Stimulated activated CD8-positive, alpha-beta memory T cell treated with anti-CD3 and anti-CD28 coated beads, Interleukin-7, amount 100 ng/mL, for 4 hours (primary cell): ENCODE results near the gene LCE1B.

Source experiments
- DNase-seq, 2 donors: peaks; one replicate each; pipeline ENCODE4 v3.0.0-alpha.2; 2020; ENCODE audit warnings: low read depth in 2 of 2

Gene LCE1B

GRCh38 chr1:152811671-152812070, at the start of gene LCE1B:
TSS of gene LCE1B (plus strand) at chr1:152811971. CDS start at chr1:152812447, 476 bp downstream.
- no peak for DNase-seq

DNA sequence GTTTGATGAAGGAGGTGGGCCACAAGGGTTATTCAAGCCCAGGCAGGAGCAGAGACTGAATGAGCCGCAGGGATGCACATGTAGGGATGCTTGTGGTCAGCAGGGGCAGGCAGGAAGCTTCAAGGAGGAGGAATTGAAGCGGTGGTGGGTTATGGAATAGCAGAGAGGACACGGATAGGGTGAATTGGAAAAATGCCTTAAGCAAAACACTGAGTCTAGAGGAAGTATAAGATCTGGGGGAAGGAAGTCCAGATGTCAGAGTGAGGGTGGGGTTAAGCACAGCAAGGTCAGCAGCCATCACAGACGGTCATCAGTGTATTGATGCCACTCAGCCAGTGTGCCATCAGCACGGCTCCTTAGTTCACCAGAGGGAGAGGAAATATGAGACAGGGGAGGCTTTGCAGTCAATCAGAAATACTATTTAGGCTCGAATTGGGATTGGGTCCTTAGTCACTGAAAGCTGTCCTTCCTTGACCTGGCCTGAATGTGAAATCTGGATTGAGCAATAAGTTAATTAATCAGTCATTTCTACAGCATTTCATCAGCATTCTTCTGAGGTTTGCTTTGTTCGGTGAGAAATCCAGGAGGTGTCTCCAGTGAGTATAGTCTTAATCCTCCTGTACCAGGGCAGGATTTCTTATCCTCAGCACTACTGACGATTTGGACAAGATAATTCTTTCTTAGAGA, 42.8 kb upstream of the LCE1B start:
- DNase-seq = no peak

GRCh38 chr1:152770411-152770810, 41.4 kb upstream of the LCE1B start:
- DNase-seq = no peak

DNA sequence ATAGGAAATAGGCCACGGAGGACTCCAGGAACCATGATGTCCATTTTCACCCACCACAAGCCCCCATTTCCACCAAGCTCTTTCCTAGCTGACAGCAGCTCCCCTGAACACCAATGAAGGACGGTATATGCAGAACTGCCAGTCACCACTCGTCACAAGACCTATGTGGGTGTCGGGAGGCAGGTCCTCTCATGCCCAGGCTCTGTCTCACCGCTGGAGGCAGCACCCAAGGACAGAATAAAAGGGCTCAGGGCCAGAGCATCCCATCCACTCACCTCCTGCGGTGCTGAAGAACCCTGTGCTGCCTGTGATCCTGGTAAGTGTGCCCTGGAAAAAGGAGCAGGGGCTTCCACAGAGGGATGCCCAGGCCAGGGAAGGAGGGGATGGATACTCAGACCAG, 36.9 kb upstream of the LCE1B start, which contains the start of gene LCE1F:
TSS of gene LCE1F (plus strand) at position 266 of the 400 bp plus-strand sequence. CDS start 1,232 bp downstream, outside the sequence.
- DNase-seq = no peak

GRCh38 chr1:152776361-152776760, 35.4 kb upstream of the LCE1B start:
- no peak for DNase-seq

GRCh38 chr1:152777510-152778137, 34.1 kb upstream of the LCE1B start:
- DNase-seq = no peak

DNA sequence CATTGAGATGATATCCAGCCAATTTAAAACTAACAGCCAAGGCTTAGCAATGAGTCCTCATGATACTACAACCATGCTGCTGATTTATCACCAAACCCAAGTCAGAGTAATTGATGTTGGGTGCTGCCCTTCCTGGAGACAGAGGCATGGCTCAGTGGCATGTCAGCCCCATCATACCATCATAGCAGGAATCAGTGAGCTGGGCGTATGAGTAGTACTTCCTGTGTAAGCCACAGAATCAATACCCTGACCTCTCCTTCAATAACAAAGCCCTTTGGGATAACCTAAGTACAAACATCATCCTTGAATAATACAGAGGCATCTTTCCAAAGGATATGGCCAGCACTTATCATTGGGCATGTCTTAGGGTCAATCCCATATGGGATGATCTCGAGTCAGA, 28.7 kb upstream of the LCE1B start:
- no peak for DNase-seq

- no peak for DNase-seq
Measured at GRCh38 chr1:152786077-152786476, 25.7 kb upstream of the LCE1B start, which contains the start of gene LCE1E. TSS of gene LCE1E (plus strand) at chr1:152786257. CDS start at chr1:152787300, 1,043 bp downstream.

- no peak for DNase-seq
Measured at GRCh38 chr1:152795686-152796085, 16.1 kb upstream of the LCE1B start.

- no peak for DNase-seq
Measured at GRCh38 chr1:152796421-152796820, 15.3 kb upstream of the LCE1B start, which contains the start of gene LCE1D. TSS of gene LCE1D (plus strand) at chr1:152796721. CDS start at chr1:152797795, 1,074 bp downstream.

GRCh38 chr1:152801333-152801732, 10.4 kb upstream of the LCE1B start:
- DNase-seq = no peak

DNA sequence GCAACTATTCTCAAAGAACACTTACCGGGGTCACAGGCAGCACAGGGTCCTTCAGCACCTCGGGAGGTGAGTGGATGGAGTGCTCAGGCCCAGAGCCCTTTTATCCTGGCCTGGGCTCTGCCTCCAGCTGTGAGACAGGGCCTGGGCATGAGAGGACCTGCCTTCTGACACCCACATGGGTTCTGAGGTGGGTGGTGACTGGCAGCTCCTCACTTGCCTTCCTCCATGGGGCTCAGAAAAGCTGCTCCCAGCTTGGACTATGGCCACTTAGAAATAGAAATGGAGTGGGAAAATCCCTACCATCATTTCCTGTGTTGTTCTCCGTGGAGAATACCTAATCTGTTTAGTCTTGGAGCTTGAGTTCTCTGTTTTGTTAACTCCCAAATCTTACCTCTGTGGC, 5.2 kb upstream of the LCE1B start, which contains the start of gene LCE1C:
TSS of gene LCE1C (minus strand) at position 76 of the 400 bp plus-strand sequence. CDS start 1,173 bp downstream, outside the sequence.
- no peak for DNase-seq

DNA sequence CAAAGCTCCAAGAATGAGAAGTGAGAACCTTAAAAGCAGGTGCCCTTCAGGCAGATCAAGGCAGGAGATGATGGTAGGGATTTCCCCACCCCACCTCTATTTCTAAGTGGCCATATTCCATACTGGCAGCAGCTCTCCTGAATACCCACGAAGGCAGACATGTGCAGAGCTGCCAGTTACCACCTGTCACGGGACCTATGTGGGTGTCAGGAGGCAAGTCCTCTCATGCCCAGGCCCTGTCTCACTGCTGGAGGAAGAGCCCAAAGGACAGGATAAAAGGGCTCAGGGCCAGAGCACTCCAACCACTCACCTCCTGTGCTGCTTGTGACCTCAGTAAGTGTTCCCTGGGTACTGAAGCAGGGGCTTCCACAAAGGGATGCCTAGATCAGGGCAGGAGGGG, 721 bp upstream of the LCE1B start:
- no peak for DNase-seq

GRCh38 chr1:152817309-152817708, 5.5 kb downstream of the LCE1B start:
- no peak for DNase-seq

DNA sequence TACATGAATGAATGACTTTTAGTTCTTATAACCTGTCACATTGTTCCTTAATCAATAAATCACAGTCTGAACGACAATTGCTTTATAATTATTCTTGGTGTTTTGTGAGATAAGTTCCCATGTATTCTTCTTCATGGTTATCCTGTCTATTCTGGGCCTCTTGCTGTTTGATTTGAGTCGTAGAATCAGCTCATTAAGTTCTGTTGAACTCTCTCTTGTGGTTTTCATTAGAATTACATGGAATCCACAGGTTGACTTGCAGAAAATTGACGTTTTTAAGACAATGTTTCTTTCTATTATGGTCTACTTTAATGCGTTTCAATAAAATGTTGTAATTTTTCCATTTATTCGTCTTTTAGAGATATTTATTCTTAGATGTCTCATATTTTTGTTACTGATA, 11.5 kb downstream of the LCE1B start:
- DNase-seq = no peak

GRCh38 chr1:152824964-152825363, 13.2 kb downstream of the LCE1B start:
- no peak for DNase-seq

DNA sequence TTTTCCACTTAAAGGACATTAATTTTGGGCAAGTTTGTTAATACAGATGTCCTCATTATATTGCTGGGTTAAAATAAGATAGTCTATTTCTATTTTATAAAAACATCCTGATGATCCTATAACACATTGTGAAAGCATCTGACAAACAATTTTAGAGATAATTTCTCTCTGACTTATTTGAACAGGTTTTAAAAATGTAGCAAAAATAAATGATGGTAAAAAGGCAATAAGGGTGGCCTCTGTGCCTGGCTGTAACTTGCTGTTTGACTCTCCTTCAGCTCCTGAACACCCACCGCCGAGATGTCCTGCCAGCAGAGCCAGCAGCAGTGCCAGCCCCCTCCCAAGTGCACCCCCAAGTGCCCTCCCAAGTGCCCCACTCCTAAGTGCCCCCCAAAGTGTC, 15.4 kb downstream of the LCE1B start, which contains the start of gene LCE1A:
TSS of gene LCE1A (plus strand) at position 301 of the 400 bp plus-strand sequence. CDS start at position 301, 0 bp downstream.
- DNase-seq = no peak

DNA sequence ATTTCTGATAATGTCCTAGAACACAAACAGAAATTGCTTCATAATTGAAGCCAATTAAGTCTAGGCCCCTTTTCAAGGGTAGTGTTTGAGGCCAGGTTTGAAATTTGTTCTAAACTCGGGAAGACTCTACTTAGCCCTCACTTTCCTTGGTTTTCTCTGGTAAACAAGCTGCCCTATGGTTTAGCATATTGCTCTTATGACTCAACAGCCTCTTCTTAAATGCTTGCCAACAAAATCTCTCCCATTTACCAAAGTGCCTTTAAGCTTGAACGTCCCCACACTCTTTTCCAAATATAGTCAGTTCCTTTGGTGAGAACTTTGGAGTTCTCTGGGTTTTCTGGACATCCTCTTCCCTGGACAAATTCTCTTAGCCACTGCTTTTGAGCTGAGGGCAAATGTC, 25.1 kb downstream of the LCE1B start:
- DNase-seq = no peak

- no peak for DNase-seq
Measured at GRCh38 chr1:152842556-152842955, 30.8 kb downstream of the LCE1B start, which contains the start of gene LCE6A. TSS of gene LCE6A (plus strand) at chr1:152842856. CDS start at chr1:152843521, 665 bp downstream.

- DNase-seq = no peak
Measured at GRCh38 chr1:152855661-152856060, 43.9 kb downstream of the LCE1B start.

- DNase-seq = no peak
Measured at GRCh38 chr1:152858062-152858461, 46.3 kb downstream of the LCE1B start.

DNA sequence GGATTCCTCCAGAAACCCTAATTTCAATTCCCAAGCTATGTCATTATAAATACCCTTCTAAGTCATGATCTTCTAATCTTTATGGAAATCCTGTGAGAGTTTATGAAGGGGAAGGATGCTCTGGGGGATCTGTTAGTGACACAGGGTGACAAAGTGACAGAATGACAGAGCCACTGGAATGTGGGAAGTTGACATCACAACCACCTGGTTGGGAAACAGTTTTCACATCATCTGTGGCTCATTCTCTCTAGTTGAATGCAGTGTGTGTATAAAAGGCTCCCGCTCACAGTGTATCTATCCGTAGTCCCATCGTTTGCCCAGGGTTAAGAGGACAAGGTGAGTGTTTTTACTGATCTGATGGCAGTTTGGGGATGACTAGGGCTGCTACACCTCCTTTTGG, 47.9 kb downstream of the LCE1B start, which contains the start of gene LCE7A:
TSS of gene LCE7A (plus strand) at position 301 of the 400 bp plus-strand sequence. CDS start 702 bp downstream, outside the sequence.
- DNase-seq = no peak

DNA sequence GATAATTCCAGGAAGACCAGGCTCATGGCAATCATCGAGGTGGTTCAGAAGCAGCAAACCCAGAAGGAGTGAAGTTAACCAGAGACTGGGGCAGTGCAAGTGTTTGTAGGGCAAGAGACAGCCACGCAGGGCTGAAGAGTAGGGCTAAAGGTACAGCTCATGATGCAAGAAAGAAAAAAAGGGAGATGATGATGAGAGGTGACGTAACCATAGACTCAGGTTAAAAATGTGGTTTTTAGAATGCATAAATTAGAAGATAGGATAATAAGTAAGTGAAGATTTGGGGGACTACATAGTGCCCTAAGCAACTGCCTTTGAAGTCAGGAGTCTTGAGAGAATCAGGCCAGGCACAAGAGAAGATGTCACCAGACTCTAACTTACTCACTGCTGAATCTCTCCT, 48.4 kb downstream of the LCE1B start:
- no peak for DNase-seq
